Measurements from ENCODE around the gene PDIA6.

DNA sequence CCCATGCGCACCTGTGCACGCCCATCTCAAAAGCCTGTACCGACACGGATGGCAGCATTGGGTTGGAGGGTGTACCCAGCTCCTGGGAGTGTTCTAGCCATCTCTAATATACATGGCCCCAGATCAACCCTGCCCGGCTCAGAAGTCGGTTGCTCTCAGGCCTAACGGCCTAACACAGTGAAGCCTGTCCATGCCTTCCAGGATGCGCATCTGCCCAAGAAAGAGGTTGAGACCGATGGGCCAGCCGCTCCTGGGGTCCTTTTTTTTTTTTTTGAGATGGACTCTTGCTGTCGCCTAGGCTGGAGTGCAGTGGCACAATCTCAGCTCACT is 32.1 kb downstream of the PDIA6 start:
- TF ChIP-seq POLR2AphosphoS5 (IDR thresholded peaks at IDR 0.05; ENCODE audit: low read depth) (no peak; the same call in 1 of the 2 replicates), GABPA (IDR thresholded peaks at IDR 0.05; ENCODE audit: low read depth) (no peak), SPI1 (IDR thresholded peaks at IDR 0.05; ENCODE audit: borderline replicate concordance, low read depth) (no peak)
- TF ChIP-seq, protein P1, sequence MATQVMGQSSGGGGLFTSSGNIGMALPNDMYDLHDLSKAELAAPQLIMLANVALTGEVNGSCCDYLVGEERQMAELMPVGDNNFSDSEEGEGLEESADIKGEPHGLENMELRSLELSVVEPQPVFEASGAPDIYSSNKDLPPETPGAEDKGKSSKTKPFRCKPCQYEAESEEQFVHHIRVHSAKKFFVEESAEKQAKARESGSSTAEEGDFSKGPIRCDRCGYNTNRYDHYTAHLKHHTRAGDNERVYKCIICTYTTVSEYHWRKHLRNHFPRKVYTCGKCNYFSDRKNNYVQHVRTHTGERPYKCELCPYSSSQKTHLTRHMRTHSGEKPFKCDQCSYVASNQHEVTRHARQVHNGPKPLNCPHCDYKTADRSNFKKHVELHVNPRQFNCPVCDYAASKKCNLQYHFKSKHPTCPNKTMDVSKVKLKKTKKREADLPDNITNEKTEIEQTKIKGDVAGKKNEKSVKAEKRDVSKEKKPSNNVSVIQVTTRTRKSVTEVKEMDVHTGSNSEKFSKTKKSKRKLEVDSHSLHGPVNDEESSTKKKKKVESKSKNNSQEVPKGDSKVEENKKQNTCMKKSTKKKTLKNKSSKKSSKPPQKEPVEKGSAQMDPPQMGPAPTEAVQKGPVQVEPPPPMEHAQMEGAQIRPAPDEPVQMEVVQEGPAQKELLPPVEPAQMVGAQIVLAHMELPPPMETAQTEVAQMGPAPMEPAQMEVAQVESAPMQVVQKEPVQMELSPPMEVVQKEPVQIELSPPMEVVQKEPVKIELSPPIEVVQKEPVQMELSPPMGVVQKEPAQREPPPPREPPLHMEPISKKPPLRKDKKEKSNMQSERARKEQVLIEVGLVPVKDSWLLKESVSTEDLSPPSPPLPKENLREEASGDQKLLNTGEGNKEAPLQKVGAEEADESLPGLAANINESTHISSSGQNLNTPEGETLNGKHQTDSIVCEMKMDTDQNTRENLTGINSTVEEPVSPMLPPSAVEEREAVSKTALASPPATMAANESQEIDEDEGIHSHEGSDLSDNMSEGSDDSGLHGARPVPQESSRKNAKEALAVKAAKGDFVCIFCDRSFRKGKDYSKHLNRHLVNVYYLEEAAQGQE (IDR thresholded peaks at IDR 0.05; ENCODE audit: insufficient replicate concordance, low read depth): no peak
- TF ChIP-seq, protein P2, sequence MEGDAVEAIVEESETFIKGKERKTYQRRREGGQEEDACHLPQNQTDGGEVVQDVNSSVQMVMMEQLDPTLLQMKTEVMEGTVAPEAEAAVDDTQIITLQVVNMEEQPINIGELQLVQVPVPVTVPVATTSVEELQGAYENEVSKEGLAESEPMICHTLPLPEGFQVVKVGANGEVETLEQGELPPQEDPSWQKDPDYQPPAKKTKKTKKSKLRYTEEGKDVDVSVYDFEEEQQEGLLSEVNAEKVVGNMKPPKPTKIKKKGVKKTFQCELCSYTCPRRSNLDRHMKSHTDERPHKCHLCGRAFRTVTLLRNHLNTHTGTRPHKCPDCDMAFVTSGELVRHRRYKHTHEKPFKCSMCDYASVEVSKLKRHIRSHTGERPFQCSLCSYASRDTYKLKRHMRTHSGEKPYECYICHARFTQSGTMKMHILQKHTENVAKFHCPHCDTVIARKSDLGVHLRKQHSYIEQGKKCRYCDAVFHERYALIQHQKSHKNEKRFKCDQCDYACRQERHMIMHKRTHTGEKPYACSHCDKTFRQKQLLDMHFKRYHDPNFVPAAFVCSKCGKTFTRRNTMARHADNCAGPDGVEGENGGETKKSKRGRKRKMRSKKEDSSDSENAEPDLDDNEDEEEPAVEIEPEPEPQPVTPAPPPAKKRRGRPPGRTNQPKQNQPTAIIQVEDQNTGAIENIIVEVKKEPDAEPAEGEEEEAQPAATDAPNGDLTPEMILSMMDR (IDR thresholded peaks at IDR 0.05; ENCODE audit: insufficient read depth, low read length): no peak

All from HL-60 (cell line).